AG09319 (cell line): ENCODE results near the gene FARS2.

Source experiments
- DNase-seq: peaks from one replicate; pipeline ENCODE4 v3.0.0-alpha.2; 2010; ENCODE audit warnings: low read depth; ENCODE audit errors: extremely low read depth
- TF ChIP-seq, protein P1 (sequence below): IDR thresholded peaks from 2 replicates; pipeline ENCODE4 v1.5.1; 2011; ENCODE audit warnings: low read depth, mild to moderate bottlenecking, inconsistent platforms, low read length, moderate library complexity

FARS2 gene

DNA sequence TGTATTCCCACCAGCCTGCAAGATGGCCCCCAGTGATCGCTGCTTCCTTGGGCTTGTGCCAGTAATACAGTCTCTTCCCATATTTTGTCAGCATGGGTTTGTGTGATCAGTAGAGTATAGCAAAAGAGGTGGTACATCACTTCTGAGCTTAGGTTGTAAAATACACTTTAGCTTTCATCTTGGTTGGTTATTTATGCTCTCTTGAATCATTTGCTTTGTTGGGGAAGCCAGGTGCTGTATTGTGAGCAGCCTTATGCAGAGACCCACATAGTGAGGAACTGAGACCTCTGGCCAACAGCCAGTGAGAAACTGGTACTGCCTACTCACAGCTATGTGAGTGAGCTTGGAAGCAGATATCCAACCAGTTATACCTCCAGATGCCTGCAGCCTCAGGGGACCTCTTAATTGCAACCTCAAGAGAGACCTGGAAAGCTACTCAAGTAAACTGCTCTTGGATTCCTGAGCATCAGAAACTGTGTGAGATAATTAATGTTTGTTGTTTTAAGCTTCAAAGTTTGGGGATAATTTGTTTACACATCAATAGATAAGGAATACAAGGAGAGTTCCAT lies 229.3 kb downstream of the FARS2 start:
- DNase-seq: no peak
- TF ChIP-seq, protein P1, sequence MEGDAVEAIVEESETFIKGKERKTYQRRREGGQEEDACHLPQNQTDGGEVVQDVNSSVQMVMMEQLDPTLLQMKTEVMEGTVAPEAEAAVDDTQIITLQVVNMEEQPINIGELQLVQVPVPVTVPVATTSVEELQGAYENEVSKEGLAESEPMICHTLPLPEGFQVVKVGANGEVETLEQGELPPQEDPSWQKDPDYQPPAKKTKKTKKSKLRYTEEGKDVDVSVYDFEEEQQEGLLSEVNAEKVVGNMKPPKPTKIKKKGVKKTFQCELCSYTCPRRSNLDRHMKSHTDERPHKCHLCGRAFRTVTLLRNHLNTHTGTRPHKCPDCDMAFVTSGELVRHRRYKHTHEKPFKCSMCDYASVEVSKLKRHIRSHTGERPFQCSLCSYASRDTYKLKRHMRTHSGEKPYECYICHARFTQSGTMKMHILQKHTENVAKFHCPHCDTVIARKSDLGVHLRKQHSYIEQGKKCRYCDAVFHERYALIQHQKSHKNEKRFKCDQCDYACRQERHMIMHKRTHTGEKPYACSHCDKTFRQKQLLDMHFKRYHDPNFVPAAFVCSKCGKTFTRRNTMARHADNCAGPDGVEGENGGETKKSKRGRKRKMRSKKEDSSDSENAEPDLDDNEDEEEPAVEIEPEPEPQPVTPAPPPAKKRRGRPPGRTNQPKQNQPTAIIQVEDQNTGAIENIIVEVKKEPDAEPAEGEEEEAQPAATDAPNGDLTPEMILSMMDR: no peak

DNA sequence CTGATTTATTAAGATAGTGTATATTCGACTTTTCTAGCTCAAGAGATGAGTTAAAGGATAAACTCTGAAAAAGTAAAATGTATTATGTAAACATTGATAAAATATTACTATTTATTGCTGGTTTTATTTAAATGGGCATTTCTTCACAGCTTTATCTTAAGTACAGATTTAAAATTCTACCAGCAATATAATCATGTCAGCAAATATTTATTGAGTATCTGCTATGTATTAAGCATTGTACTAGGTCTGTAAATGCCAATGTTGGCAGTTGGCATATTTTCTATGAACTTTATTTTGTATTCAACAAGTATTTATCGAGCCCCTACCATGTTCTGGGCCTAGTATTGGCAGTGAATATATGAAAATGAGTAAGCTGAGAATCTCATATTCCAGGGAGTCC lies 231.0 kb downstream of the FARS2 start:
- TF ChIP-seq, protein P1: no peak
- DNase-seq: no peak

DNA sequence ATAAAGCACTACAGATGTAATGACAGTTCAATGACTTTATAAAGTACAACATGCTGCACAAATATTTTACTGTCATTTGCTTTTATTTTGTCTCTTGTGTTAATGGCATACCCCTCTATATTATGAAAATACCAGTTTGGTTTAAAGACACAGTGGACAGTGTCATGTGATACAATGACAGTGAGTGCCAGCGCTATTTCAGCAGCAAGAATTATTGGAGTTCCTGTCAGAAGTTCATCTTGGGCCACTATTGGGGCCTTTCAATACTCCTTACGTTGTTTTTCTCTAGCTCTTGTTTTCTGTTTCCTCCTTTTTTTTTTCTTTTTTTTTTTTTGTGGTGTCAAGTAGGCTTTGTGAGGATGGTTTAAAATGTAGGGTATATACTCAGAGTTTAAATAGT lies 232.5 kb downstream of the FARS2 start:
- TF ChIP-seq, protein P1: no peak

DNA sequence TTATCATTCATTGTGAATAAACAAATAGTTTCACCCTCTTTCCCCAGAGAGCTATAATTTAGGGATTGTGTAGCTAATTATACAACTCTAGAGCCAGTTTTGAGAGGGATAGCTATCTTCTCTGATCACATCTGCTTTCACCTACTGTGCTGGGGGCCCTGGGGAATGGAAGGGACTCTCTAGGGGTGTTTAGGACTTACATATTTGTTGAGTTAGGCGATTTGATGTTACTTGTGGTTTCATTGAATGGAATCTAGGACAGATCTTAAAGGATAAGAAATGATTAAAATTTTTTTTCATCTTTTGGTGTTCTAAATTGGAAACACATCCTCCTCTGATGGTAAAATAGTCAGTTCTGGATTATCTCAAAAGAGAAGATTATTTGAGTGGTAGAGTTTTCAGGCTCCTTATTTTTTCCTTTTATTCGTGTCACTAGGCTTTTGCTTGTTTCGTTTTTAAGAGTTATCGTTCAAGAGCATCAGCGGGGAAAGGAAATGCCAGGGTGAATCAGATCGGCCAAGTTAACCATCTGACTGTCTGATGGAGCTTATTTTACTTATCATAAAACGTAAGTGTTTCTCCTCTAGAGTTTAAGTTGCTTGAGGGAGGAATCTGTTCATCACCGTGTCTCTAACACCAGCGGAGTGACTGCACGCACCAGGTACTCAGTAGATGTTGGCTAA lies 236.7 kb downstream of the FARS2 start:
- DNase-seq: no peak
- TF ChIP-seq, protein P1: no peak

More for the DNA sequence above, 232.5 kb downstream of the FARS2 start:
- no peak for DNase-seq

DNA sequence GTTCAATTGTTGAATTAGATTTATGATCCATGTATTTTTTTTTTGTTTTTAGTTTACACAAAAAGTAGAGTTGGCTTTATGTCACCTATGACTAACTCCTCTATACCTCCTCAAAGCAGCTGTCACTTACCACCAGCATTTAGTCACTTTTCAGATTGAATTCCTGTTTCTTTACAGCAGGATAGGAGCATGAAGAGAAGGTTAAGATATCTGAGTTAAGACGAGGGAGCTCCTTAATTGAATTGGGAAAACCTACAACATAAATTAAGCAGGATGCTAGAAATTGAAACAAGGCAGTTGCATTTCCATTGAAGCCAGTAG lies 237.2 kb downstream of the FARS2 start:
- TF ChIP-seq, protein P1: no peak

DNA sequence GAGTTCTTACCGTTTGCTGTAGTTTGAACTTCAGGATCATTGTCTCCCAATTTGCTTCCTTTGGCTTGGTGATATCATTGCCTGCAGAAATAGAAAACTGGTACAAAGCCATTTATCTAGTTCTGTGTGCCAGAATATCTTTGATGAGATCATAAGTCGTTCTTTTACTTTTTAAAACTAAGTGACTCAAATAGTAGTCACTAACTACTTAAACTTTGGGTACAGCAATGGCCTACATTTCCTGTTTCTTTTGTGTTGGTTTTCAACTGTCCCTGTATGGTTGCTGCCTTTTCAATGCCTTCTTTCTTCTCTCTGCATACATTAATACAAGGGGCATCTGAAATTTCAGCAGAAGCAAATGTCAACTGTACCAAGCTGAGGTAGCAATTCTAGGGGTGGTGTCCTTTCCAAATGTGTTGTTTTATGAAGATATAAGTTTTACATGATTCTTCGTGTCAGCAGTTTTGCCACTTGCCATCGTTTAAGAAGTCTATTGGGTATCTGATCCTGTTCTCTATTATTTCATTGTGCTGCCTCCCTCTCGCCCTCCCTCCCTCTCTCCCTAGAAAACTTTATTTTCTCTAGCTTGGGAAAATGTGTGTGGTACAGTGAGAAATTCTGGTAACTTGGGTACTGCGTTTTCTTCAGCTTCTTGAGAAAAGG lies 238.5 kb downstream of the FARS2 start:
- DNase-seq: no peak
- TF ChIP-seq, protein P1: no peak

More for the DNA sequence above, 237.2 kb downstream of the FARS2 start:
- DNase-seq: no peak

DNA sequence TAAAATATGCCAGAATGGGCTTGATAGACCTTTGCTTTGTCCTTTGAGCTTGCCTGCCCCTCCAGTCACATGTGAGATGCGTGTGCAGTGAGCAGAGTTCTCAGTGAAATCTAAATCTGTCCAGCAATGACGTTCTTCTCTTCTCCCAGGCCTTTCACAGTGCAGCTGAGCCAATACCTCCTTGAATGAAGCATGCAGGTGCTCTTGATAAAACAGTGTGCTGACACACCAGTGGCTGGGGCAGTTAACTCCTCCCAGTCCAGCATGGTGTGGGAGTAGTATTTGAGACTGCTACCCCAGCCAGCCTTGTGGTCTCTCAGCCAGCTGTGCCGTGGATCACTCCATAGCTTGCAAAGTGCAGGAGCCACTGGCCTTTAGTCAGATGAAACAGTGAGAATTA lies 240.5 kb downstream of the FARS2 start:
- TF ChIP-seq, protein P1: no peak
- no peak for DNase-seq
